ENCODE measurements around the gene PDGFA.

Gene PDGFA

DNA sequence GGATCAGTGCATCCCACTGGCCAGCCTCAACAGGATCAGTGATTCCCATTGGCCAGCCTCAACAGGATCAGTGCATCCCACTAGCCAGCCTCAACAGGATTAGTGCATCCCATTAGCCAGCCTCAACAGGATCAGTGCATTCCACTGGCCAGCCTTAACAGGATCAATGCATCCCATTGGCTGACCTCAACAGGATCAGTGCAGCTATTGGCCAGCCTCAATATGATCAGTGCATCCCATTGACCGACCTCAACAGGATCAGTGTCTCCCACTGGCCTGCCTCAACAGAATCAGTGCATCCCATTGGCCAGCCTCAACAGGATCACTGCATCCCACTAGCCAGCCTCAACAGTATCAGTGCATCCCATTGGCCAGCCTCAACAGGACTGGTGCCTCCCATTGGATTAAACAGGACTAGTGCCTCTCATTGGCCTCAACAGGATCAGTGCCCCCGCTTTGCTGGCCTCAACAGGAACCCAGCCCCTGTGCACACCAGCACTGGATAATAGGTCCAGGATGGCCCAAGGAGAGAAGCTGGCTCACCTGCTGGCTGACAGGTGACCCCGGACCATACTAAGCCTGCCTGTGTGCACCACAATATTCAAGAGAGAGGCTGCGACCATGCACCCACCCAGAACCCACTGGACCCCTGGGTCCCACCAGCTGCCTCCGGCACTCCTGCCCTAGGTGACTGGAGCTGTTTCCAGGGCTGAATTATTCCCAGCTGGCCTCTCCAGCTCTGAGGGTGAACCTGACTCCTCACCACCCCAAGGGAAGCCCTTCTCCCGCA, 59.9 kb downstream of the PDGFA start:
- DNase-seq (ENCODE audit: low spot score): no peak

GRCh38 chr7:458511-459245, 61.0 kb downstream of the PDGFA start:
- DNase-seq (ENCODE audit: low spot score): no peak

- DNase-seq (ENCODE audit: low spot score): no peak
Measured at GRCh38 chr7:457814-458510, 61.7 kb downstream of the PDGFA start.

DNA sequence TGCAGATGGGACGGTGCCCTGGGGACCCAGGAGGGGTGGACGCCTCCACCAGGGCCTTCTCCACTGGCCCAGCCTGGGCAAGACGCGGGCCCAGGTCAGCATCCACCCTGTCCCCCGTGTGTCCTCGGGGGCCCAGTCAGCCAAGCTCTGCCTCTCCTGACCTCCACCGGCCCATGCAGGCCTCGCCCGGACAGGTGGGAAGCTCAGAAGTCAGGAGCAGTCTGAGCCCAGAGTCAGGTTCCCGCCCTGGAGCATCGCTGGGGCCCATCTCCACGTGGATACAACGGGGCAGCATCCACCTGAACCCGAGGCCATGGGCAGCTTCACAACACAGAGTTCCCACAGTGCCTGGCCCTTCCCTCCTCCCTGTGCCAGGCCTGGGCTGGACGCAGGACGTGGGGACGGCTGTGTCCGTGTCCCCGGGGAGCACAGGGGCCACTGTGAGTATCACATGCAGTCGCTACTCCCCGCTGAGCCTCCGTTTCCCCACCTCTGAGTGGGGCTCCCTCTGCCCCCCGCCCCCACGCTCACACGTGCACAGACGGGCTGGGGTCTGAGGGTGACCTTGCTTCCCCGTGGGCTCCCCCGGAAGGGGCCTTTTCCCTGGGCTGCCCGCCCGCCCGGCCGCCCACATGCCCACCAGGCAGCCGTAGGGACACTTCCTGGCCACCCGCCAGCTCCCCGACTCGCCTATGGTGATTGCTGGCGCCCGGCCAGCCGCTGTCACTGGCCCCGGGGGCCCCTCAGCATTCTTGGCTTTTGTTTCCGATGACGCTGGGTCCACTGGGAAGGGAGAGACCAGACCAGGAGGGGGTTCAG, 64.3 kb downstream of the PDGFA start:
- DNase-seq (ENCODE audit: low spot score): no peak

- DNase-seq (ENCODE audit: low spot score): no peak
Measured at GRCh38 chr7:454356-455109, 65.1 kb downstream of the PDGFA start.

DNA sequence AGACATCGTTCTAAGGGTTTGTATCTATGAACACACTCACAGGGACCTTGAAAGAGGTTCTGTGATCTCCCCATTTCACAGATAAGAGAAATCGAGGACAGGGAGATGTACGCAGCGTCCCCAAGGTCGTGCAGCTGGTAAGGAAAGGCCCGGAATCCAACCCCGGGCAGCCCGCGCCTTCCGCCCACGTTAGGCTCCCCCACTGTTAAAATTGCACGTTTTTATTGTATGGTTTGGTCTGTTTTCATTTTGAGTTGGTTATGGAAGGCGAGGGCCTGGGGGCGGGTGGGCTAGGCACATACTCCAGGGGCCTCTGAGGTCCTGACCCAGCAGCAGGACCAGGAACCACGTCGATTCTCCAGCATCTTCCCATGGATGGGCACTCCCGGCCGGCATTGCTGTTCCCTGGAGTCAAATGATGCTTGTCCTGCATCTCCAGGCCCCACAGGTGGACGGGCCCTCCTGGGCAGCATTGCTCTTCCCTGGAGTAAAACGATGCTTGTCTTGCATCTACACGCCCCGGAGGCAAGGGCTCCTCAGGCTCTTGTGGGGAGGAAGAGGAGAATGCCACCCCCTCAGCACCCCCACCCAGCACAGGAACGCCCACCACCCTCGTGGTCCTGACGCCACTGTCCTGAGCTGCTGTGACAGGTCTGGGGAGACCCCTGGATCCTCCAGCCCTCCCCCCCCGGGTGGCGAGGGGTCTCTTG, 65.9 kb downstream of the PDGFA start:
- no peak for DNase-seq (ENCODE audit: low spot score)

GRCh38 chr7:452791-453455, 66.7 kb downstream of the PDGFA start:
- no peak for DNase-seq (ENCODE audit: low spot score)

GRCh38 chr7:452226-452751, 67.4 kb downstream of the PDGFA start:
- DNase-seq (ENCODE audit: low spot score): no peak

DNA sequence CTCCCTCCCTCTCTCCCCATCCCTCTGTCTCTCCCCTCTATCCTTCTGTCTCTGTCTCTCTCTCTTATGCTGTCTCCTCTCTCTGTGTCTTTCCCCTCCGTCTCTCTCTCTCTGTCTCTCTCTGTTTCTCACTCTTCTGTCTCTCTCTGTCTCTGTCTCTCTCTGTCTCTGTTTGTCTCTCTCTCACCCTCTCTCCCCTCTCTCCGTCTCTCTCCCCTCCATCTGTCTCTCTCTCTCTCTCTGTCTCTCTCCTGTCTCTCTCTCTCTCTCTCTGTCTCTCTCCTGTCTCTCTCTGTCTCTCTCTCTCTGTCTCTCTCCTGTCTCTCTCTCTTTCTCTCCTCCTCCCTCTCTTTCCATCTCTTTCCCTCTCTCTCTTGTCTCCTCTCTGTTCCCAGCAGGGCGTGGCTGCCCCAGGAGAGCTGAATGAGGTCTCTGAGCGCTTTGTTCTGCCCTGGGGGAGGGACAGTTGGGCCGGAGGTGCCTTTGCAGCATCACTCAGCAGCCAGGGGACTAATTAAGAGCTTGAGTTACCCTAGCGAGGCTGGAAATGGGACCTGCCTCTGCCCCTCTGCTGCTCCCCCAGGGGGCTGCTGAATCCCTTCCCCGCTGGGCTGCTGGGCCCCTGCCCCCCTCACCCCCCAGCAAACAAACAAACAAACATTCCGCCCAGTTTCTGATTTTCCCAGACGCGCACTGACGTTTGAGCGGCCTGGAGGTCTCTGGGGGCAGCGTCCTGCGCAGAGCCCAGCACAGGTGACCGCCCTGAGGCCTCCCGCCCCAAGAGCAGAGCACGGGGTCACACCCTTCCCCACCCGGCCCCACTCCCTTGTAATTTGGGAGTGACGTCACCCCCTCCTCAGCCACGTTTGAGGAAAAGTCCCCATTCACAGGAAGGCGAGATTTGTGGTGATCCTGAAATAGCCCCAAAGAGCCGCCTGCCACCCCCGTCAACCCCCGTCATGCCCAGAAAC, 68.1 kb downstream of the PDGFA start:
- DNase-seq (ENCODE audit: low spot score): no peak

DNA sequence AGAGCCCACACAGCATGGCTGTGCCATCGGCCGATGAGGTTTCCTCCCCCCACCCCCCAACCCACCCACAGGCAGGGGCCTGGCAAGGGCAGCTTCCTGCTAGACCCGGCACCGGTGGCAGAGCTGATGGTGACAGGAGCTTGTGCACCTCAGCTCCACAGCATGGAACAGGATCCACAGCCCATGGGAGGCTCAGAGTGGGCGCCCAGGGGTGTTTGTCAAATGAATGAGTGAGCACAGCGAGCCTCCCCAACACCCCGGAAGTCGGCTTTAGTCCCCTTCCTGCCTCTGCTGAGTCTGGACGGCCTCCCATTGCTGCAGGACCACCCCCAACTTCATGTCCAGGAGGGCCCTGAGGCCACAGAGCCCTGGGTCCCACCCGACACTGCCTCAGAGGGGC, 68.9 kb downstream of the PDGFA start:
- DNase-seq (ENCODE audit: low spot score): no peak

- no peak for DNase-seq (ENCODE audit: low spot score)
Measured at GRCh38 chr7:450036-450435, 69.6 kb downstream of the PDGFA start.

- no peak for DNase-seq (ENCODE audit: low spot score)
Measured at GRCh38 chr7:449324-450019, 70.2 kb downstream of the PDGFA start.

GRCh38 chr7:447523-447922, 72.1 kb downstream of the PDGFA start:
- no peak for DNase-seq (ENCODE audit: low spot score)

Measured in putamen (tissue), 1 donor.